Endothelial cell (in vitro differentiated cells): Measurements from ENCODE around the gene DCTN3. TPM values are rescaled to one million over a fixed set of nuclear protein-coding genes. Genes with fewer than 3 reads are reported as not detected.

Experiments
- DNase-seq: peaks from one replicate; pipeline ENCODE4 v3.0.0; 2021; ENCODE audit warnings: low spot score
- H3K27ac Mint-ChIP-seq: one replicate; pipeline ENCODE4 v1.8.0; 2021; ENCODE audit warnings: mixed read lengths, inconsistent platforms; ENCODE audit not compliant: unreplicated experiment
- H3K27me3 Mint-ChIP-seq: one replicate; pipeline ENCODE4 v1.8.0; 2021; ENCODE audit warnings: mild to moderate bottlenecking, moderate library complexity, mixed read lengths, inconsistent platforms; ENCODE audit not compliant: unreplicated experiment
- H3K36me3 Mint-ChIP-seq: one replicate; pipeline ENCODE4 v1.8.0; 2021; ENCODE audit warnings: mild to moderate bottlenecking, low read depth, mixed read lengths, inconsistent platforms; ENCODE audit not compliant: unreplicated experiment
- H3K4me1 Mint-ChIP-seq: one replicate; pipeline ENCODE4 v1.8.0; 2021; ENCODE audit warnings: mild to moderate bottlenecking, mixed read lengths, inconsistent platforms; ENCODE audit not compliant: unreplicated experiment
- H3K4me3 Mint-ChIP-seq: one replicate; pipeline ENCODE4 v1.8.0; 2021; ENCODE audit warnings: mild to moderate bottlenecking, mixed read lengths, inconsistent platforms; ENCODE audit not compliant: unreplicated experiment
- H3K9me3 Mint-ChIP-seq: one replicate; pipeline ENCODE4 v1.8.0; 2021; ENCODE audit warnings: mixed read lengths, inconsistent platforms; ENCODE audit not compliant: unreplicated experiment
- CTCF ChIP-seq: fragments of 200-600 bp; sonication (generic); IDR thresholded peaks from one replicate; pipeline ENCODE4 v1.5.0; 2021; ENCODE audit warnings: antibody characterized with exemption; ENCODE audit not compliant: unreplicated experiment
- total RNA-seq: library from RNA; stranded (reverse); fragmentation: NEBNext Ultra II Directional; extraction: Animal tissue kit (Norgen Biotek cat#: 25700); gene quantifications from one replicate; pipeline ENCODE4 v1.2.1, GENCODE V29; 2021; ENCODE audit not compliant: unreplicated experiment

The DCTN3 gene
- total RNA-seq, 1 donor from 2014 or later, result 81.5 TPM

GRCh38 chr9:34580358-34580757 is 39.9 kb downstream of the DCTN3 start:
- Mint-ChIP-seq H3K27ac (no peak overlapping the region), H3K27me3 (peaks cover 25% of the 10 kb centered on the region), H3K36me3 (no peaks in the 10 kb centered on the region), H3K4me3 (peak overlapping the region; percentile 7), H3K9me3 (no peaks in the 10 kb centered on the region), H3K4me1 (peaks cover 38% of the 10 kb centered on the region)
- no peak for TF ChIP-seq CTCF
- no peak for DNase-seq

- Mint-ChIP-seq H3K36me3 (no peaks in the 10 kb centered on the region), H3K27ac (no peak overlapping the region), H3K9me3 (no peaks in the 10 kb centered on the region), H3K4me3 (peak overlapping the region; percentile 7), H3K27me3 (peaks cover 25% of the 10 kb centered on the region), H3K4me1 (peaks cover 43% of the 10 kb centered on the region)
- TF ChIP-seq CTCF, result no peak
- no peak for DNase-seq
Measured at GRCh38 chr9:34579808-34580163, 40.5 kb downstream of the DCTN3 start.

GRCh38 chr9:34579104-34579807 is 41.0 kb downstream of the DCTN3 start:
- Mint-ChIP-seq H3K4me3 (peak overlapping the region; percentile 27), H3K27me3 (peaks cover 25% of the 10 kb centered on the region), H3K9me3 (no peaks in the 10 kb centered on the region), H3K4me1 (peaks cover 46% of the 10 kb centered on the region), H3K27ac (no peak overlapping the region), H3K36me3 (no peaks in the 10 kb centered on the region)
- no peak for DNase-seq
- no peak for TF ChIP-seq CTCF

DNA sequence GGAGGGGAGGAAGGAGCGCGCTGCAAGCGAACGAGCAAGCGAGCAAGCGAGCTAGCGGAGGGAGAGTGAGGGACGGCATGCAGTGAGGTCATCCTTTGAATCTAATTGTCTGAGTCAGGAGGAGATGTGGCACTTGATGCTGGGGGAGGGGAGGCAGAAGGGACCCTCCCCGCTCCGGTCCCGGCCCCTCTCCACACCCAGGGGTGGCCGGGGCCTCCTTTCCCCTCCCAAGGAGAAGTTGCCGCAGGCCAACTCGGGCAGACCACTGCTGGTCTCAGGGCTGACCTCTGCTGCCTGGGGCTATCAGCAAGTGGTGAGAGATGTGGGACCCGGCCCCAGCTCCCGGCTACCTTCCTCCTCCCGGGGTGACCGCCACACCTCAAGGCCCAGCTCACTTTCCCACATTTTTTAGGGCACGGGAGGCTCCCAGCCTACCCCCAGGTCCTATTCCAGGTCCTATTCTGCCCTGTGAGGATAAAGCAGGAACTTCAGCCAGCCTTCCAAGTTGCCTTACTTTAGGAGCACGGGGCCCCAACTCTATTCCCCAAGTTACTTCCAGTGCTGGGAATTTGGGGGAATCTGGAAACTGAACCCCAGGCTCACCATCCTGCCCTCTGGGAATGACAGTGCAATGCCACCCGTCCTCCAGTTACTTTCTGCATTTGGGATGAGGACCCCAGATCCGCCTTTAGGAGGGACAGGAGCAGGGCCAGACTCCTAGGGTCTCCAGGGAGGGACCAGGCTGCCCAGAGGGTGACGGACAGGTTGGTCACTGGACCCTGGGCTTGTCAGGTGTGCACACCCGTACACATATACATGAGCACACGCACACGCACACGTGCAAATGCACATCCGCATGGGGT is 41.8 kb downstream of the DCTN3 start:
- Mint-ChIP-seq H3K27me3 (peaks cover 25% of the 10 kb centered on the region), H3K4me3 (peak overlapping the region; percentile 69)

More for the DNA sequence above, 41.8 kb downstream of the DCTN3 start:
- DNase-seq, result peak; percentile 45
- H3K27ac Mint-ChIP-seq, result no peak overlapping the region
- H3K4me1 Mint-ChIP-seq, result peaks cover 46% of the 10 kb centered on the region
- no peaks in the 10 kb centered on the region for H3K9me3 Mint-ChIP-seq
- no peak for TF ChIP-seq CTCF
- H3K36me3 Mint-ChIP-seq, result no peaks in the 10 kb centered on the region
